ENCODE results near the gene ATP6V1C2.

DNA sequence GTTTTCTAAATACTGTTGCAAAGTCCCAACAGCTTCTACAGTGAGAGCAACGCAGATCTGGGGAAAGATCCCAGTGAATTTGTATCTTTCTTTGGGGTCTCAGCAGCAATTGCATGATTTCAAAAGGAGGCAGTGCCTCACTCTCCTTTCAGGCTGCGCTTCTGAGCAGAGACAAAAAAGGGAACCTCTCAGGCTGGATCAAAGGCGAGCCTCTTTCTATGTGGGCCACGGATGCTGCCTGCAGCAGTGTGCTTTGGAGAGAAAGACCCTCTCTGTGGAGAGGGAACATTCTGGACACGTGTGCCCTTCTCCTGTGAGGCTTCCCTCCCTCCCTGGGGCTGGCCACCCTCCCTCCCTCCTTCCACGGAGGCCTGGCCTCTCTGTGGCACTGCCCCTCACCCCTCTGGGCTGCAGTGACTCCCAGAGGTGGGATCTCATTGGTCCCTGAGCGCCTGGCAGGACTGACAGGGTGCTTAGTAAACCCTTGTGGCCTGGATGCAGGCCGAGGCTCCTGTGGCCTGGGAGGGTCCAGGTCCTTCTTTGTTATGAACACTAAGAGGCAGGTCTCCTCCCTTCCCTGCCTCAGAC, 112.7 kb downstream of the ATP6V1C2 start:
- TF ChIP-seq, protein P1, sequence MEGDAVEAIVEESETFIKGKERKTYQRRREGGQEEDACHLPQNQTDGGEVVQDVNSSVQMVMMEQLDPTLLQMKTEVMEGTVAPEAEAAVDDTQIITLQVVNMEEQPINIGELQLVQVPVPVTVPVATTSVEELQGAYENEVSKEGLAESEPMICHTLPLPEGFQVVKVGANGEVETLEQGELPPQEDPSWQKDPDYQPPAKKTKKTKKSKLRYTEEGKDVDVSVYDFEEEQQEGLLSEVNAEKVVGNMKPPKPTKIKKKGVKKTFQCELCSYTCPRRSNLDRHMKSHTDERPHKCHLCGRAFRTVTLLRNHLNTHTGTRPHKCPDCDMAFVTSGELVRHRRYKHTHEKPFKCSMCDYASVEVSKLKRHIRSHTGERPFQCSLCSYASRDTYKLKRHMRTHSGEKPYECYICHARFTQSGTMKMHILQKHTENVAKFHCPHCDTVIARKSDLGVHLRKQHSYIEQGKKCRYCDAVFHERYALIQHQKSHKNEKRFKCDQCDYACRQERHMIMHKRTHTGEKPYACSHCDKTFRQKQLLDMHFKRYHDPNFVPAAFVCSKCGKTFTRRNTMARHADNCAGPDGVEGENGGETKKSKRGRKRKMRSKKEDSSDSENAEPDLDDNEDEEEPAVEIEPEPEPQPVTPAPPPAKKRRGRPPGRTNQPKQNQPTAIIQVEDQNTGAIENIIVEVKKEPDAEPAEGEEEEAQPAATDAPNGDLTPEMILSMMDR (IDR thresholded peaks at IDR 0.05) = no peak
- no peak for TF ChIP-seq POLR2A (IDR thresholded peaks at IDR 0.05)
